Stimulated activated effector memory CD8-positive, alpha-beta T cell treated with anti-CD3 and anti-CD28 coated beads, Interleukin-12 subunit alpha, Interleukin-12 subunit beta, amount 100 ng/mL, for 72 hours (primary cell): ENCODE data around the gene SBF2.
"Not testable (repeated sequence)": the region's sequence is repeated elsewhere in the genome, so short reads cannot be mapped to it uniquely, and the experiment has no call there.

Experiments
- ATAC-seq: fragments of 150-1000 bp; cut with Tn5 transposase; 2 replicates; pipeline ENCODE4 v1.10.0; 2021
- DNase-seq, 2 donors: peaks; one replicate each; pipeline ENCODE4 v3.0.0; 2021 to 2022; ENCODE audit warnings: low spot score in 2 of 2
- H3K27ac Mint-ChIP-seq: one replicate; pipeline ENCODE4 v1.8.0; 2022; ENCODE audit warnings: mild to moderate bottlenecking, mixed read lengths
- H3K36me3 Mint-ChIP-seq: one replicate; pipeline ENCODE4 v1.8.0; 2022; ENCODE audit warnings: mild to moderate bottlenecking, mixed read lengths
- H3K4me1 Mint-ChIP-seq: one replicate; pipeline ENCODE4 v1.8.0; 2022; ENCODE audit warnings: mixed read lengths
- H3K4me3 Mint-ChIP-seq: one replicate; pipeline ENCODE4 v1.8.0; 2022; ENCODE audit warnings: mild to moderate bottlenecking, mixed read lengths
- H3K9me3 Mint-ChIP-seq: one replicate; pipeline ENCODE4 v1.8.0; 2022; ENCODE audit warnings: mixed read lengths

SBF2 gene

DNA sequence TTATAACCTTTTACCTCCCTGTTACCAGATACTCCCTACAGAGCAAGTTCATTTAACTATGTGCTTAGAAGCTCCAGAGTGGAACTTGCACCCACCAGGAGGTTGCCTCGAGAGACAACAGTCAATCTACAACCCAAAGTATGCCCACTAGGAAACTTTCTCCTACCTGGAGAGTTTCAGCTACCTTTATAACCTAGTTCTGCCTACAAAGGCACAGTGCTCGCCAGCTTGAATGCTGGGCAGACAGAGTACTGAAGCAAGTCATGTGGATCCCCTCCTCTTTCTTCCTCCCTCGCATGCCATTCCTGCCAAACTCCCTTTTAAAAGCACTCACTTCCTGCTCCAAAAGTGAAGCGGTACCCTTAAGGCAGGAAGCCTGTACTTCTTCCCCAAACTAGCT is 371.2 kb downstream of the SBF2 start:
- no peak overlapping the region for H3K4me3 Mint-ChIP-seq
- H3K4me1 Mint-ChIP-seq: no peaks in the 10 kb centered on the region
- no peaks in the 10 kb centered on the region for H3K9me3 Mint-ChIP-seq
- H3K36me3 Mint-ChIP-seq: no peaks in the 10 kb centered on the region
- no peak overlapping the region for H3K27ac Mint-ChIP-seq
- no peak for DNase-seq
- ATAC-seq: no peak

DNA sequence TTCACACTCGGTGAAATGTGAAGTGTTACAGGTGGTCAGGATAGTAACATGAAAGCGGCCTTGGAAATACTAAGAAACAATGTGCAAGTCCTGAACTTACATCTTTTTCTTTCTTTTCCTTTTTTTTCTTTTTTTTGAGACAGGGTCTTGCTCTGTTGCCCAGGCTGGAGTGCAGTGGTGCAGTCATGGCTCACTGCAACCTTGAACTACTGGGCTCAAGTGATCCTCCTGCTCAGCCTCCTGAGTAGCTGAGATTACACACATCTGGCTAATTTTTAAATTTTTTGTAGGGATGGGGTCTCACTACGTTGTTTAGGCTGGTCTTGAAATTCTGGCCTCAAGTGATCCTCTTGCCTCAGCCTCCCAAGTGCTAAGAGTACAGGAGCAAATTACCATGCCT is 377.5 kb downstream of the SBF2 start:
- ATAC-seq (no peak), DNase-seq (no peak)
- Mint-ChIP-seq H3K36me3 (peaks cover 5% of the 10 kb centered on the region), H3K4me1 (no peaks in the 10 kb centered on the region), H3K9me3 (no peaks in the 10 kb centered on the region), H3K4me3 (no peak overlapping the region), H3K27ac (no peak overlapping the region)

DNA sequence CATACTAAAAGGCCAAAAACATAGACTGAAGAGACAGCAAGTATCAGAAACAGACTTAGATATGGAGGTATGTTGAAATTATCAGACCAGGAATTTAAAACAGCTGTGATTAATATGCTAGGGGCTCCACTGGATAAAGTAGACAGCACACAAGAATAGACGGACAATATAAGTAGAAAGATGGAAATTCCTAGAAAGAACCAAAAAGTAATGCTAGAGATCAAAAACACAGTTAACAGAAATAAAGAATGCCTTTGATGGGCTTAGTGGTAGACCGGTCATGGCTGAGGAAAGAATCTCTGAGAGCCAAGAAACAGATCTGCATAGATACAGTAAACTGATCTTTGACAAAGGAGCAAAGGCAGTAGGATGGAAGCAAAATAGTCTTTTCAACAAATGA is 380.0 kb downstream of the SBF2 start:
- H3K9me3 Mint-ChIP-seq: no peaks in the 10 kb centered on the region
- H3K27ac Mint-ChIP-seq: no peak overlapping the region
- no peak overlapping the region for H3K4me3 Mint-ChIP-seq
- ATAC-seq (no peak), DNase-seq (no peak)
- peaks cover 5% of the 10 kb centered on the region for H3K36me3 Mint-ChIP-seq
- no peaks in the 10 kb centered on the region for H3K4me1 Mint-ChIP-seq

DNA sequence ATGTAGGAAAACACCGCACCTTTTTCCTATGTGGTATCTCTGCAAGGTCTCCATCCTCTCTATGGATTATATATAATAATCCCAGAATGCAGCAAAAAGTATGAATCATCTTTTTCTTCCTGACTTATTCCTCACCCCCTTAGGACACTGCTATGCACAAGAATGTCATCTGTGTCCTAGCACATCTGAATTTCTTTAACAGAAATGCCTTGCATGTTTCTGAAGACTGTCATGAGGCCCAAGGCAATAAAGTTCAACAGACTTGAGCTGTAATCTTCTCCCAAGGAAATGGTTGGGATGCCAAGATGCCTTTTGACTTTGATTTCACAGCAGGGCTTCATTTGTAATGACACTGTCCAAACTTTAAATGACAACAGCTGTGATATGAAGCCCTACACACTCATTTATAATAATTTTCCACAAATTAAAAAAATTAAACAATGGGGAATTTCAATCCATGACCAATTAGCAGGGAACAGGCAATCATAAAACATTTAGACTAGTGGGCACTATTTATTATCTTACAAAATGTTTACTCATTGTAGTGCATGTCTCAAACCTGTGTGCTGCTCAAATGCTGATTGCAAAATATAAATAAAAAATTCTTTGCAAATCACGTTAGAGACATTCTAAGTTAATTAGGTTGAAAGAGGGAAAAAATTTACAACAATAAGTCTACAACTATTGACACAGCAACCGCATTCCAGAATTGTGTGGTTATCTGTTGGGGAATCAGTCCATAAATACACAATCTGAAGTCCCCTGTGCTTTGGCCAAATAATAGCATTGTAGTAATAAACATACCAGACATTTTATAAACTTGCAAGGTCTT is 387.8 kb downstream of the SBF2 start:
- DNase-seq: no peak
- H3K9me3 Mint-ChIP-seq: no peaks in the 10 kb centered on the region
- H3K4me1 Mint-ChIP-seq: no peaks in the 10 kb centered on the region
- ATAC-seq: no peak
- H3K36me3 Mint-ChIP-seq: no peaks in the 10 kb centered on the region
- no peak overlapping the region for H3K27ac Mint-ChIP-seq
- H3K4me3 Mint-ChIP-seq: no peak overlapping the region

DNA sequence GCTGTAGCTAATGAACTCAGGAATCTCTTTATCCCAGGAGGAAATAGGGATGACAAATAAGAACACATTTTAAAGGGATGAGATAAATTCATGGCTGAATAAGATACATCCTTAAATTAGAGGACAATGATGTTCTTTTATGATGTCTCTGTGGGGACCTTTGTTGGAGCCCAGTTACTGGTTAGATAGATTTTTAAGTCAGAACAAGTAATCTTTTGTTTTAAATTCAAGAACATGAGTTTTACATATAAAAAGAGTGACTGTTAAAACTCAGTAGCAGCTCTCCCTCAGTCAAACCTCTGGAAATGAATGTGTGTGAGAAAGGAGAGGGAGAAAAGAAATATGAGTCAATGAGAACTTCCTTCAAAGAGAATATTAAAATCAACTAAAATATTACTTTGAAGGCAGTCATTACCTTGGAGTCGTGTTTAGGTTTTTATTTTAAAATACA is 388.5 kb downstream of the SBF2 start:
- Mint-ChIP-seq H3K4me1 (no peaks in the 10 kb centered on the region), H3K36me3 (no peaks in the 10 kb centered on the region), H3K4me3 (no peak overlapping the region), H3K9me3 (no peaks in the 10 kb centered on the region), H3K27ac (no peak overlapping the region)
- ATAC-seq (no peak), DNase-seq (no peak)

DNA sequence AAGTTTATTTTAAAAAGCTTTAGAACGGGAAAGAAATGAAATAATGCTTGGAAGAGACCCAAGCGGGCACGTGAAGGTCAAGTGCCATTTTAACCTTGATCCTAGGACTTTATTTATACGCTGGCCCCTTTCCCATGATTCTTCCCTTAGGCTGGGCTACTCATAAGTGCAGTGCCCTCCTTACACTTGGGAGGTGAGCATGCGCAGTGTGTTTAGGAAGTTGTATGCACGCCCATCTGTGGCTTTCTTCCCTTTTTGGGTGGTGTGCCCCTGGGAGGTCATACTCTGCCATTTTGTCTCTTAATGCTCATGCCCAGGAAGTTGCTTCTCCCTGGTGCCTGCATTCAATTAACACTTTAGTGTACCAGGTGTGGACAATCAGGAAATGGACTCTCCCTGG is 390.4 kb downstream of the SBF2 start:
- Mint-ChIP-seq H3K4me3 (no peak overlapping the region), H3K4me1 (no peaks in the 10 kb centered on the region), H3K36me3 (no peaks in the 10 kb centered on the region), H3K27ac (no peak overlapping the region), H3K9me3 (no peaks in the 10 kb centered on the region)
- ATAC-seq: no peak
- no peak for DNase-seq

DNA sequence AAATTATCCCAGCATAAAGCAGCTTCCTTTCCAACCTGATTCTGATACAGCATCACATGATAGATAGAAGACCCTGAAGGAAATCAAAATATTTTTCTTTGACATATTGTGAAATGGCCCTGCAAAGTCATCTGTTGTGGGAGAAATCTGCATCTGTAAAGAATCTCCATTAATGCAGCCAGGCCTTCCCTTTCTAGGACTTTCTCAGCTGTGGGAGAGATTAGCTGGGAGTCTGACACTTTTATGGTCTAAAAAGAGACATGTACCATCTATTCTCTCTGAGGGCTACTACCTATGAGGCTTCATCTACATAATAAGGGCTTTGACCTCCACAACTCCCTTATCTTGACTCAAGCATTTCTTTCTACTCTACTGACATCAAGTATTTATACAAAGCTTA is 392.1 kb downstream of the SBF2 start:
- Mint-ChIP-seq H3K4me3 (no peak overlapping the region), H3K9me3 (no peaks in the 10 kb centered on the region), H3K4me1 (no peaks in the 10 kb centered on the region), H3K36me3 (no peaks in the 10 kb centered on the region), H3K27ac (no peak overlapping the region)
- ATAC-seq (no peak), DNase-seq (no peak)

DNA sequence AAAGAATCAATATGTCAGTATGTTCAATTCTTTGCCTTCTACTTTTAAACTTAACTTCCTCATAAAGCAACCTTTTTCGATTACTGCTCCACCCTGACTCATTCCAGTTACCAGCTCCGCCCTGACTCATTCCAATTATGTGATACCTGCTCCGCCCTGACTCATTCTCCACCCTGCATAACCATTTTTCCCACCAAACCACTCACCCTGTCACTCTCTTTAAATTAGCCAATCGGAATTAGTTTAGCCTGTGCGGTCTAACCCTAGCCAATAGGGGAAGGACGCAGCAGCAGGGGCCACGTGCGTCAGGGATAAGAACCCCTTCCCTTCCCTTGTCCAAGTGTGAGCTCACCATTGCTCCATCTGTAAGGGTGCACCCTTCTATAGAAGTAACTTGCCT is 393.8 kb downstream of the SBF2 start:
- H3K4me1 Mint-ChIP-seq, DNase-seq, H3K9me3 Mint-ChIP-seq, H3K27ac Mint-ChIP-seq, H3K4me3 Mint-ChIP-seq, H3K36me3 Mint-ChIP-seq: not testable (repeated sequence)
- ATAC-seq: peak; percentile 50

DNA sequence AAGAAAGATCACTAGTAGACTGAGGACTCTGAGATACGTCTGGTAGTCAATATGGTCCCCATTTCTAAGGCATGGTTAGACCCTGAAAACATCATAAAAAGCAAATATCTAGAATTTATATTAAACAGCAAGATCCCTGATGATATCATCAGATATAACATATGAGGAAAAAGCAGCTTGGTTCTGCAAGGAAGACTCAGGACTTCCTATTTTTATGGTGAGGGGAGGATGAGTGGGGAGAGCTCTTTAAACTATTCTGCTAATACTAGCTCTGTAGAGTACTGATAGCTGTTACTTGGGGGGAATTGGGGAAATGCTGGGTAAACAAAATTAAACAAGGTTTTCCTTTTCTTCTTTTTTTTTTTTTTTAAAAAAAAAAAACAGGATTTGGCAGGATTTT is 394.3 kb downstream of the SBF2 start:
- no peak overlapping the region for H3K27ac Mint-ChIP-seq
- DNase-seq (no peak), ATAC-seq (no peak)
- peaks cover 5% of the 10 kb centered on the region for H3K36me3 Mint-ChIP-seq
- H3K4me1 Mint-ChIP-seq: no peaks in the 10 kb centered on the region
- H3K9me3 Mint-ChIP-seq: no peaks in the 10 kb centered on the region
- no peak overlapping the region for H3K4me3 Mint-ChIP-seq

DNA sequence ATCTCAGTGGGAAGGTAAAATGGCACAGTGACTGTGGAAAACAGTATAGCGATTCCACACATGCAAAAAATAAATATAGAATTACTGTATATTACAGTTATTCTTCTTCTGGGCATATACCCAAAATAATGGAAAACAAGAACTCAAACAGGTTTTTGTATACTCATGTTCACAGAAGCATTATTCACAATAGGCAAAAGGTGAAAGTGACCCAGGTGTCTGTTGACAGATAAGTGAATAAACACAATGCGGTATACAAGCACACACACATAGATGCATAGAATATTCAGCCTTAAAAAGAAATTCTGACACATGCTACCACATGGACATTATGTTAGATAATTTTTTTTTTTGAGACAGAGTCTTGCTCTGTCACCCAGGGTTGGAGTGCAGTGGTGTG is 397.1 kb downstream of the SBF2 start:
- no peaks in the 10 kb centered on the region for H3K9me3 Mint-ChIP-seq
- DNase-seq (no peak), ATAC-seq (no peak)
- no peak overlapping the region for H3K4me3 Mint-ChIP-seq
- peaks cover 5% of the 10 kb centered on the region for H3K36me3 Mint-ChIP-seq
- no peaks in the 10 kb centered on the region for H3K4me1 Mint-ChIP-seq
- no peak overlapping the region for H3K27ac Mint-ChIP-seq

DNA sequence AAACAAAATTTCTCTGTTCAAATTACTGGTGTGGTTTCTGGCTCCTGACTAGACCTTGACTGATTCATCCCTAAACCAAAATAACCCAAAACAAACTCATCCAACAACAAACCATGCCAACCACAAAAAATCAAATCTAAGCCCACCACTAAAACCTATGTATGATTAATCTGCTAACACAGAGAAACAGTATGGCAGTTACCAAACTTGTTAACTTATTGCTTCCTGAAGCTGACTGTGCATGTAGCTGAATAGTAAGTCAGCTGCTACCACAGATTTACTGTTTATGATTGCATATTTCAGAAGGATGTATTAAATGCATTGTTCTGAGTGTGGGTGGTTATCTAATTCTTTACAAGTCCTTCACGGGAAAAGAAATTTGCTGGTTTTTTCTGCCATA is 399.0 kb downstream of the SBF2 start:
- no peak for DNase-seq
- no peak overlapping the region for H3K27ac Mint-ChIP-seq
- no peak overlapping the region for H3K4me3 Mint-ChIP-seq
- H3K36me3 Mint-ChIP-seq: peaks cover 5% of the 10 kb centered on the region
- H3K4me1 Mint-ChIP-seq: no peaks in the 10 kb centered on the region
- H3K9me3 Mint-ChIP-seq: no peaks in the 10 kb centered on the region
- ATAC-seq: peak; percentile 56

DNA sequence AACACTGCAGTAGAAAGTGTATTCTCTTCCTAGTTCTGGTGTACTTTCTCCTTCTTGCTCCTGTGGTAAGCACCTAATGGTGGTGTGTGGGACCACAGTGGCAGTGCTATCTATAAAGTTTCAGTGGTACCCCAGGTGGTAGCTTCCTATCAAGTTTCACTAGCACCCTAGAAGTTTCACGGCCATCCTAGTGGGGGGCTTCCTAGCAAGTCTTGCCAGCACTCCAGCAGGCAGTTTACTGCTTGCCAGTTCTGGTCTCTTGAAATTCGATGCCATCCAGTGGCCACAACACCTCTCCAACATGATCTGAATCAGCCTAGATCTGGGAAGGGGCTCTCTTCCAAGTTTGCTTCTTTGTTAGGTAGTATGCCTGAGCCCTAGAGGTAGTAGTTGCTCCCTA is 400.5 kb downstream of the SBF2 start:
- Mint-ChIP-seq H3K4me3 (no peak overlapping the region), H3K27ac (no peak overlapping the region), H3K4me1 (no peaks in the 10 kb centered on the region), H3K9me3 (no peaks in the 10 kb centered on the region), H3K36me3 (peaks cover 5% of the 10 kb centered on the region)
- ATAC-seq: no peak
- no peak for DNase-seq

DNA sequence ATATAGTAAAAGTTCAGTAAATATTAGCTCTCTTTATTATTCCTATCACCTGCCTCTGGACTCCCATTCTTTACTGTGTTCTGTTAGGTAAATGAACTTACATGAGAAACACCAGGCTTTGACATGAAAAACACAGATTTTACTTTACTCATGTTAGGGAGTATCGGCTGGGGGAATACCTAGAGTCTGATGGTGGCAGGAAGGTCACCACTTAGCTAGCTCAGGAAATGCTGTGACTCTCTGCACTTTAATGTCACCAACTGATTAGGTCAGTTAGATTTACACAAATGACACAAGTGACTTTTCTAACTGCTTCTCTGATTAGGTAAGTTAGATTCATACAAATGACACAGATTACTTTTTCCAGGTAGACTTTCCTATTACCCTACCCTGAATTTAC is 405.1 kb downstream of the SBF2 start:
- ATAC-seq: no peak
- H3K27ac Mint-ChIP-seq: no peak overlapping the region
- H3K36me3 Mint-ChIP-seq: no peaks in the 10 kb centered on the region
- H3K4me3 Mint-ChIP-seq: no peak overlapping the region
- DNase-seq: no peak
- no peaks in the 10 kb centered on the region for H3K4me1 Mint-ChIP-seq
- H3K9me3 Mint-ChIP-seq: no peaks in the 10 kb centered on the region

DNA sequence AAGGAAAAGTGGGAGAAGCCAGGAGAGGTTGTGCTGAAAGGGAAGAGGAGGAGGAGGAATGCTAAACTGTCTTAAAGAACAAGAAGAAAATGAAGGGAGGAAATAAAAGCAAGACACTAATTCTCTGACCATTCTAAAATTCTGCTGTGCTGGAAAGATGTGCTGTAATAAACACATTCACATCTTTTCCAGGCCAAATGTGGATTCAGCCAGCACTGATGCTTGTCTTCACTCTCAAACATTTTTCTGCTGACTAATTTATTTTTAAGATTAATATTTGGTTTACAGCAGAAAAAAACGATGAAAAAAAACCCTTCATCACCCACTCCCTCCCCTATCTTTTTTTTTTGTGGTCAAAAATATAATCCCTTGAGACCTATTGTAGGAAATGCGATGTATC is 406.5 kb downstream of the SBF2 start:
- Mint-ChIP-seq H3K27ac (no peak overlapping the region), H3K4me3 (no peak overlapping the region), H3K36me3 (no peaks in the 10 kb centered on the region), H3K9me3 (no peaks in the 10 kb centered on the region), H3K4me1 (no peaks in the 10 kb centered on the region)
- DNase-seq (no peak), ATAC-seq (no peak)

DNA sequence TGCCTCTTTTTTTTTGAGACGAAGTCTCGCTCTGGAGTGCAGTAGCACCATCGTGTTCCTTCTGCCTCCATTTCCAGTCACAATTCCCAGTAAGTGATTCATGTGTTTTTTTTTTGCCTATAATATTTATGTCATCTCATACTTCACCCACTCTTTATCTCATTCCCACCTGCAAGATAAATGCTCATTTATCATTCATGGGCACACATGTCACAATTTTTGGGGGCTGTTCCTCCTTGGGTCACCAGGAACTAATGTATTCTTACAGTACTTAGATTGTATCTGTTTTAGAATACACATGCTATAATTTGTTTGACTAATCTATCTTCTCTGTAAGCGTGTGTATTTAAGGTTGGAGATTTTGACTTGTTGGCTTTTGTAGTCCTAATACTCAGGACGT is 407.4 kb downstream of the SBF2 start:
- H3K4me3 Mint-ChIP-seq: no peak overlapping the region
- ATAC-seq (no peak), DNase-seq (no peak)
- H3K27ac Mint-ChIP-seq: no peak overlapping the region
- no peaks in the 10 kb centered on the region for H3K9me3 Mint-ChIP-seq
- H3K36me3 Mint-ChIP-seq: no peaks in the 10 kb centered on the region
- no peaks in the 10 kb centered on the region for H3K4me1 Mint-ChIP-seq

DNA sequence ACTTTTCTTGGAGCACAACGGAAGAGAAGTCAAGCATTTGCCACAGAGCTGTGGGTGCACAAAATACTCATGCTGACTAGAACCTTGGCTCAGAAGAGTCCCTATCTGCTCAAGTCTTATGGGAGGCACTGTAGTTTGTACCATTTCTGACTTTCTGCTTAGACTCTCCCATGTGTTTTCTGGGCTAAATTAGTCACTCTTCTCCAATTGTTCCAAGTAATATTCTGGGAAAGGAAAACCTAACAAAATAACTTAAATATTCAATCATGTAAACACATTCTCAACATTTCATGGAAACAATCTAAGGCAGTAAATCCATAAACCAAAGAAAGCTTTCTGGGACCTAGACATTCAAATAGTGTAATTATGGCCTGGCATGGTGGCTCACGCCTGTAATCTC is 409.4 kb downstream of the SBF2 start:
- H3K4me1 Mint-ChIP-seq: no peaks in the 10 kb centered on the region
- no peak for DNase-seq
- no peak for ATAC-seq
- no peaks in the 10 kb centered on the region for H3K36me3 Mint-ChIP-seq
- H3K27ac Mint-ChIP-seq: no peak overlapping the region
- H3K9me3 Mint-ChIP-seq: no peaks in the 10 kb centered on the region
- H3K4me3 Mint-ChIP-seq: no peak overlapping the region

DNA sequence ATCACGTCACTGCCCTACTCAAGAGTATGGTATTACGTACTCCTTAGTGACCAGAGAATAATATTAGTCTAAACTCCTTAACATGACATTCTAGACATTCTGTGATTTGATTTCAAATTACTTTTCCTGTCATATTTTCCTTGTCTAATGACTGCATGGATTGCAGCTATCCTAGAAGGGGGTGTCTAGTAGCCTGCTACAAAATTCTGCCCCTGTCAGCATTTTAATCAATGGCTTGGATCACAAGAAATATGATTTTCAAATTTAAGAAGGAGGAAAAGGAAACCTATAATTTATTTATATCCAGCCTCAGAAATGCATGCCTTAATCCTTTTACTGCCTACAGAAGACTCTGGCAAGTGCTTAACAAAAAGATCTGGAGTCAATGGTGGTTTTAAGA is 413.4 kb downstream of the SBF2 start:
- ATAC-seq (no peak), DNase-seq (no peak)
- Mint-ChIP-seq H3K36me3 (no peaks in the 10 kb centered on the region), H3K9me3 (no peaks in the 10 kb centered on the region), H3K4me3 (no peak overlapping the region), H3K4me1 (no peaks in the 10 kb centered on the region), H3K27ac (no peak overlapping the region)
